Nephron (organoid): Measurements from ENCODE around the gene EGFR.

Experiments used
- H3K27ac Mint-ChIP-seq, 3 experiments: 2 replicates each; pipeline ENCODE4 v1.8.0; 2020; ENCODE audit warnings: mixed read lengths in 3 of 3, mild to moderate bottlenecking in 2 of 3, moderate library complexity in 1 of 3
- H3K27me3 Mint-ChIP-seq: 2 replicates; pipeline ENCODE4 v1.8.0; 2021; ENCODE audit warnings: low read depth, mild to moderate bottlenecking, moderate library complexity, mixed read lengths
- H3K36me3 Mint-ChIP-seq: 2 replicates; pipeline ENCODE4 v1.8.0; 2020; ENCODE audit warnings: low read depth, mixed read lengths
- H3K4me1 Mint-ChIP-seq: 2 replicates; pipeline ENCODE4 v1.8.0; 2020; ENCODE audit warnings: mixed read lengths
- H3K4me3 Mint-ChIP-seq, 3 experiments: 2 replicates each; pipeline ENCODE4 v1.8.0; 2020; ENCODE audit warnings: mild to moderate bottlenecking in 3 of 3, mixed read lengths in 3 of 3, moderate library complexity in 2 of 3
- H3K9me3 Mint-ChIP-seq: 2 replicates; pipeline ENCODE4 v1.8.0; 2020; ENCODE audit warnings: mixed read lengths
- CTCF ChIP-seq, 3 experiments: fragments of 200-600 bp; sonication (generic); IDR thresholded peaks; one replicate each; pipeline ENCODE4 v1.5.0; 2021; ENCODE audit warnings: antibody characterized with exemption in 3 of 3; ENCODE audit not compliant: unreplicated experiment in 3 of 3

The EGFR gene

GRCh38 chr7:55135462-55135861 lies 116.6 kb downstream of the EGFR start:
- TF ChIP-seq CTCF (IDR thresholded peaks at IDR 0.05; ENCODE audit: unreplicated experiment in 3 of 3), result no peak
- Mint-ChIP-seq H3K27ac (no peak overlapping the region), H3K4me1 (peaks cover 32% of the 10 kb centered on the region), H3K4me3 (no peak overlapping the region), H3K36me3 (no peaks in the 10 kb centered on the region), H3K9me3 (no peaks in the 10 kb centered on the region), H3K27me3 (no peaks in the 10 kb centered on the region)

- Mint-ChIP-seq H3K4me1 (peaks cover 3% of the 10 kb centered on the region), H3K27me3 (no peaks in the 10 kb centered on the region), H3K9me3 (no peaks in the 10 kb centered on the region), H3K4me3 (no peak overlapping the region), H3K27ac (no peak overlapping the region), H3K36me3 (peaks cover 16% of the 10 kb centered on the region)
- no peak for TF ChIP-seq CTCF (IDR thresholded peaks at IDR 0.05; ENCODE audit: unreplicated experiment in 3 of 3)
These were observed 119.8 kb downstream of the EGFR start for GRCh38 chr7:55138663-55139062.

- H3K27ac Mint-ChIP-seq, result no peak overlapping the region
- H3K4me1 Mint-ChIP-seq, result no peaks in the 10 kb centered on the region
- no peaks in the 10 kb centered on the region for H3K27me3 Mint-ChIP-seq
- peaks cover 26% of the 10 kb centered on the region for H3K36me3 Mint-ChIP-seq
- no peak overlapping the region for H3K4me3 Mint-ChIP-seq
- TF ChIP-seq CTCF (IDR thresholded peaks at IDR 0.05; ENCODE audit: unreplicated experiment in 3 of 3), result no peak
- H3K9me3 Mint-ChIP-seq, result no peaks in the 10 kb centered on the region
These were observed 121.6 kb downstream of the EGFR start for GRCh38 chr7:55140221-55140940.

GRCh38 chr7:55140941-55141278 lies 122.1 kb downstream of the EGFR start:
- no peaks in the 10 kb centered on the region for H3K4me1 Mint-ChIP-seq
- no peaks in the 10 kb centered on the region for H3K9me3 Mint-ChIP-seq
- TF ChIP-seq CTCF (IDR thresholded peaks at IDR 0.05; ENCODE audit: unreplicated experiment in 3 of 3), result no peak
- H3K27ac Mint-ChIP-seq, result no peak overlapping the region
- no peaks in the 10 kb centered on the region for H3K27me3 Mint-ChIP-seq
- no peak overlapping the region for H3K4me3 Mint-ChIP-seq
- peaks cover 31% of the 10 kb centered on the region for H3K36me3 Mint-ChIP-seq

GRCh38 chr7:55142919-55143600 lies 124.2 kb downstream of the EGFR start:
- TF ChIP-seq CTCF (IDR thresholded peaks at IDR 0.05; ENCODE audit: unreplicated experiment in 3 of 3), result no peak
- peak overlapping the region in 2 of 3 experiments; percentile 9 to 98 for H3K27ac Mint-ChIP-seq
- no peaks in the 10 kb centered on the region for H3K27me3 Mint-ChIP-seq
- H3K9me3 Mint-ChIP-seq, result no peaks in the 10 kb centered on the region
- H3K4me1 Mint-ChIP-seq, result no peaks in the 10 kb centered on the region
- H3K4me3 Mint-ChIP-seq, result peak overlapping the region in 1 of 3 experiments; percentile 5
- H3K36me3 Mint-ChIP-seq, result peaks cover 50% of the 10 kb centered on the region
